Parathyroid adenoma (tissue), 2 donors: ENCODE measurements around the gene HS6ST3.

ENCODE experiments used
- H2AFZ ChIP-seq: fragments of 300-600 bp; sonication (generic); one replicate; pipeline ENCODE4 v1.7.0; 2017; ENCODE audit warnings: antibody characterized with exemption, mild to moderate bottlenecking
- H3K27ac ChIP-seq: fragments of 300-600 bp; sonication (generic); one replicate; pipeline ENCODE4 v1.7.0; 2017
- H3K27me3 ChIP-seq: fragments of 300-600 bp; sonication (generic); one replicate; pipeline ENCODE4 v1.7.0; 2017; ENCODE audit warnings: low read length; ENCODE audit not compliant: control insufficient read depth, insufficient read depth
- H3K36me3 ChIP-seq: fragments of 300-600 bp; sonication (generic); one replicate; pipeline ENCODE4 v1.7.0; 2017; ENCODE audit warnings: low read length; ENCODE audit not compliant: control insufficient read depth, insufficient read depth
- H3K4me1 ChIP-seq: fragments of 300-600 bp; sonication (generic); one replicate; pipeline ENCODE4 v1.7.0; 2017; ENCODE audit warnings: control low read depth
- H3K4me2 ChIP-seq: fragments of 300-600 bp; sonication (generic); one replicate; pipeline ENCODE4 v1.7.0; 2017; ENCODE audit warnings: low read length
- H3K4me3 ChIP-seq: fragments of 300-600 bp; sonication (generic); one replicate; pipeline ENCODE4 v1.7.0; 2017; ENCODE audit warnings: low read depth, low read length
- H3K79me2 ChIP-seq: fragments of 300-600 bp; sonication (generic); one replicate; pipeline ENCODE4 v1.7.0; 2017; ENCODE audit warnings: control low read depth
- H3K9ac ChIP-seq: fragments of 300-600 bp; sonication (generic); one replicate; pipeline ENCODE4 v1.7.0; 2017; ENCODE audit warnings: mild to moderate bottlenecking
- H3K9me3 ChIP-seq: fragments of 300-600 bp; sonication (generic); one replicate; pipeline ENCODE4 v1.7.0; 2017; ENCODE audit warnings: low read length; ENCODE audit not compliant: control insufficient read depth
- TF ChIP-seq, protein P1 (sequence below): fragments of 300-600 bp; sonication (generic); IDR thresholded peaks from one replicate; pipeline ENCODE4 v1.7.0; 2017; ENCODE audit warnings: antibody characterized with exemption, mild to moderate bottlenecking
- donor health status: primary hyperparathyroidism.

Gene HS6ST3

GRCh38 chr13:96214824-96215445, 125.0 kb downstream of the HS6ST3 start:
- Histone ChIP-seq H3K27me3 (no peaks in the 10 kb centered on the region), H3K79me2 (no peaks in the 10 kb centered on the region), H3K4me2 (no peak overlapping the region), H3K36me3 (no peaks in the 10 kb centered on the region), H3K27ac (no peak overlapping the region), H2AFZ (no peak overlapping the region), H3K9me3 (no peaks in the 10 kb centered on the region), H3K4me1 (no peaks in the 10 kb centered on the region), H3K4me3 (no peak overlapping the region), H3K9ac (no peak overlapping the region)
- TF ChIP-seq, protein P1, sequence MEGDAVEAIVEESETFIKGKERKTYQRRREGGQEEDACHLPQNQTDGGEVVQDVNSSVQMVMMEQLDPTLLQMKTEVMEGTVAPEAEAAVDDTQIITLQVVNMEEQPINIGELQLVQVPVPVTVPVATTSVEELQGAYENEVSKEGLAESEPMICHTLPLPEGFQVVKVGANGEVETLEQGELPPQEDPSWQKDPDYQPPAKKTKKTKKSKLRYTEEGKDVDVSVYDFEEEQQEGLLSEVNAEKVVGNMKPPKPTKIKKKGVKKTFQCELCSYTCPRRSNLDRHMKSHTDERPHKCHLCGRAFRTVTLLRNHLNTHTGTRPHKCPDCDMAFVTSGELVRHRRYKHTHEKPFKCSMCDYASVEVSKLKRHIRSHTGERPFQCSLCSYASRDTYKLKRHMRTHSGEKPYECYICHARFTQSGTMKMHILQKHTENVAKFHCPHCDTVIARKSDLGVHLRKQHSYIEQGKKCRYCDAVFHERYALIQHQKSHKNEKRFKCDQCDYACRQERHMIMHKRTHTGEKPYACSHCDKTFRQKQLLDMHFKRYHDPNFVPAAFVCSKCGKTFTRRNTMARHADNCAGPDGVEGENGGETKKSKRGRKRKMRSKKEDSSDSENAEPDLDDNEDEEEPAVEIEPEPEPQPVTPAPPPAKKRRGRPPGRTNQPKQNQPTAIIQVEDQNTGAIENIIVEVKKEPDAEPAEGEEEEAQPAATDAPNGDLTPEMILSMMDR: no peak

GRCh38 chr13:96216543-96216942, 126.6 kb downstream of the HS6ST3 start:
- no peaks in the 10 kb centered on the region for H3K9me3 ChIP-seq
- no peaks in the 10 kb centered on the region for H3K27me3 ChIP-seq
- no peak overlapping the region for H3K4me2 ChIP-seq
- H3K4me1 ChIP-seq: no peaks in the 10 kb centered on the region
- H2AFZ ChIP-seq: no peak overlapping the region
- H3K27ac ChIP-seq: no peak overlapping the region
- TF ChIP-seq, protein P1: no peak
- H3K36me3 ChIP-seq: no peaks in the 10 kb centered on the region
- no peak overlapping the region for H3K4me3 ChIP-seq
- no peak overlapping the region for H3K9ac ChIP-seq
- no peaks in the 10 kb centered on the region for H3K79me2 ChIP-seq

DNA sequence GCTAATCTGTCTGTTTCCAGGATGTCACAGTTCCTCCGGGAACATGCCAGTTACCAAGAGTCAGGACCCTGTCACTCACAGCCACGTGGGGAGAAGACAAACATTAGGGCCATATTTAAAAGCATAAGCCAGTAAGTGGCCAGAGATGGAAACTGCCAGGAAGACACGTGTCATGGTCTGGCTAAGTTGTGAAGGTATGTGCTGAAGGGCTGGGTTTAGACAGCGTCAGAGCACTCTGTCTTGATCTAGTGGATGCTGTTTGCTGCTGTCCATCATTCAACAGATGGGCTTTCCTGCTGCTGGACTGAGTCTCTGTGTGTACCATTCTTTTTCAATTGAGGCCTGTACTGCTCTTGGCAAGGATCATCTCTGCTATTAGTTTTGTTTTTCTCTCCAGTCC, 128.6 kb downstream of the HS6ST3 start:
- Histone ChIP-seq H3K79me2 (no peaks in the 10 kb centered on the region), H3K36me3 (no peaks in the 10 kb centered on the region), H3K9me3 (no peaks in the 10 kb centered on the region), H3K4me3 (no peak overlapping the region), H3K9ac (no peak overlapping the region), H3K4me1 (no peaks in the 10 kb centered on the region), H3K4me2 (no peak overlapping the region), H2AFZ (no peak overlapping the region), H3K27me3 (no peaks in the 10 kb centered on the region), H3K27ac (no peak overlapping the region)
- TF ChIP-seq, protein P1: no peak

- H3K4me2 ChIP-seq: no peak overlapping the region
- TF ChIP-seq, protein P1: no peak
Observed at GRCh38 chr13:96221471-96221870, 131.6 kb downstream of the HS6ST3 start.

DNA sequence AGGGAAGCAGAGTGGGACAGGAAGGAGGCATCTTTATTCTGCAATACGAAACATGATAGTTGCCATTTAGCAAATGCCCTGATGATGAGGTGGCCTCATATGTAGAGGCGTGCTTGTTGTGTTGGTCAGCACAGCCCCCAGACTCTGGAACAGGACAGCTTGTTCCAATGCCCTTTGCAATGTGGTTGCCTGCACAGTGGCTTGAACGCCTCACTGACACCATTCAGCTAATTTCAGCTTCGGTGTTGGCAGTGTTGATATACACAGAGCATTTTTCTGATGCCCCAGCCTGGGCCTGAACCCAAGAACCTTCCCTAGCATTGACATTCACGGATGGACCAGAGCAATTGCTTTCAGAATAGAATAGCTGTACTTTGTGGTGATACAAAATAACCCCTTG, 133.3 kb downstream of the HS6ST3 start:
- no peak overlapping the region for H3K4me3 ChIP-seq
- no peak overlapping the region for H3K9ac ChIP-seq
- no peaks in the 10 kb centered on the region for H3K27me3 ChIP-seq
- TF ChIP-seq, protein P1: no peak
- no peak overlapping the region for H3K27ac ChIP-seq
- H2AFZ ChIP-seq: no peak overlapping the region
- H3K79me2 ChIP-seq: no peaks in the 10 kb centered on the region
- H3K36me3 ChIP-seq: no peaks in the 10 kb centered on the region
- H3K4me1 ChIP-seq: no peaks in the 10 kb centered on the region
- no peaks in the 10 kb centered on the region for H3K9me3 ChIP-seq
- no peak overlapping the region for H3K4me2 ChIP-seq

More at GRCh38 chr13:96221471-96221870, 131.6 kb downstream of the HS6ST3 start:
- Histone ChIP-seq H3K79me2 (no peaks in the 10 kb centered on the region), H3K4me1 (no peaks in the 10 kb centered on the region), H3K4me3 (no peak overlapping the region), H2AFZ (no peak overlapping the region), H3K9me3 (no peaks in the 10 kb centered on the region), H3K27ac (no peak overlapping the region), H3K36me3 (no peaks in the 10 kb centered on the region), H3K27me3 (no peaks in the 10 kb centered on the region), H3K9ac (no peak overlapping the region)
